Testis (tissue), 3 donors: ENCODE measurements around the gene COL6A1. TPM values are rescaled to one million over a fixed set of nuclear protein-coding genes. Genes with fewer than 3 reads are reported as not detected.

ENCODE experiments used
- DNase-seq: peaks from one replicate; pipeline ENCODE4 v3.0.0-alpha.2; 2019
- H3K27ac ChIP-seq, 2 donors: fragments of 200-600 bp; sonication (generic); one replicate each; pipeline ENCODE4 v1.5.1; 2019
- H3K27me3 ChIP-seq: fragments of 200-600 bp; sonication (generic); one replicate; pipeline ENCODE4 v1.5.1; 2019
- H3K36me3 ChIP-seq: fragments of 200-600 bp; sonication (generic); one replicate; pipeline ENCODE4 v1.5.1; 2017; ENCODE audit warnings: low read depth; ENCODE audit errors: missing control alignments
- H3K4me1 ChIP-seq: fragments of 200-600 bp; sonication (generic); one replicate; pipeline ENCODE4 v1.5.1; 2019
- H3K4me3 ChIP-seq, 2 donors: fragments of 200-600 bp; sonication (generic); one replicate each; pipeline ENCODE4 v1.5.1; 2017 to 2019
- H3K9me3 ChIP-seq: fragments of 200-600 bp; sonication (generic); one replicate; pipeline ENCODE4 v1.5.1; 2017
- CTCF ChIP-seq, 3 experiments: fragments of 450-650 bp in 2 of 3; fragments of 200-600 bp in 1 of 3; sonication (generic) in 1 of 3; IDR thresholded peaks; one replicate each; pipeline ENCODE4 v1.5.1; 2016 to 2019; ENCODE audit warnings: antibody characterized with exemption in 3 of 3, mild to moderate bottlenecking in 2 of 3, moderate library complexity in 1 of 3
- POLR2A ChIP-seq: fragments of 450-650 bp; IDR thresholded peaks from one replicate; pipeline ENCODE4 v1.6.1; 2017; ENCODE audit warnings: antibody characterized with exemption, mild to moderate bottlenecking, moderate library complexity
- WGBS, 2 donors: methylation state at CpG; one replicate each; pipeline ENCODE4 v1.1.5; 2018; 5-methylcytosine and 5-hydroxymethylcytosine counted together
- intact Hi-C: fragments of 100-400 bp; cut with DNase I; formaldehyde crosslinking; loops from one replicate; pipeline ENCODE4 v1.15.1; 2023; ENCODE audit warnings: low total_unique reads
- polyA plus RNA-seq: library from polyadenylated mRNA; stranded (reverse); fragments of 350-450 nt; fragmentation: Illumina TruSeq; extraction: RNeasy Lipid Tissue Mini Kit (QIAGEN cat#74804); gene quantifications from one replicate; pipeline ENCODE4 v1.2.3, GENCODE V29; 2014; ENCODE audit warnings: low read depth, low replicate concordance; ENCODE audit not compliant: insufficient read depth
- total RNA-seq, 2 donors: library from RNA; depleted of rRNA; stranded (reverse); fragments of >200 nt; gene quantifications; one replicate each; pipeline ENCODE4 v1.2.3, GENCODE V29; 2016

Gene COL6A1
- total and polyA plus RNA-seq, 3 donors from 2014 or later, result 166 to 197 (median 178) TPM

DNA sequence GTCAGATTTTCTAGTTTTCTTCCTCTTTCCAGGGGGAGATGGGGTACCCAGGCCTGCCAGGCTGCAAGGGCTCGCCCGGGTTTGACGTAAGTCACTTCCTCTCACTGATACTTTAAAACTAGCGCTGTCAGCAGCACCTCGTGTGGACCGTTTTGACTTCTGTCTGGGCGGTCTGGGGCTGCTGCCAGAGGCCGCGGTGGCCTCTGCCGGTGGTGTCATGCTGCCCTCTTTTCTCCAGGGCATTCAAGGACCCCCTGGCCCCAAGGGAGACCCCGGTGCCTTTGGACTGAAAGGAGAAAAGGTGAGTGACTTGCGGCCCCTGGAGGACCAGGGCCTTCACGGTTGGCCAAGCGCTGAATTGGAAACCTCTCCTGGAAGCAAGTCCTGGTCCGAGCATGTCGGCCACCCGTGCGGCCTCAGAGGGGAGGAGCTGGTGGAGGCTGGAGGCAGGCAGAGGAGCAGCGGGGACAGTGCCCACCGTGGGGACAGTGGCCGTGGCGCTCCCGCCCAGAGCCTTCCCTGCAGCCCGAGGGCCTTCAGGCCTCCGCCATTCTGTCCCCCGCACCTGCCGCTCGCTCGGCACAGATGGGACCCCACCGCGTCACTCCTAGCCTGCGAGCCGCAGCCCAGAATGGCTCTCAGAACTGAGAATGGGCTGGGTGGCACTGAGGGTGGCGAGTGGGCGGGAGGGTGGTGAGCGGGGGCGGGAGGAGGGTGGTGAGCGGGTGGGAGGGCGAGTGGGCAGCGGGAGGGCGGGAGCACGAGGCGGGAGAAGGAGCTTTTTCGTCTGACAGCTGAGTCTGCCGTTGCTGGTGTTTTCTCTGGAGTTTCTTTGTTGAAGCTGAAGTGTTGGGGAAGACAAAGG lies 9.4 kb downstream of the COL6A1 start:
- peak; percentile 10 for DNase-seq
- Histone ChIP-seq H3K27ac (no peak overlapping the region), H3K9me3 (no peaks in the 10 kb centered on the region), H3K4me1 (no peaks in the 10 kb centered on the region), H3K27me3 (no peaks in the 10 kb centered on the region), H3K36me3 (no peaks in the 10 kb centered on the region), H3K4me3 (no peak overlapping the region)
- TF ChIP-seq CTCF (IDR thresholded peaks at IDR 0.05), result no peak
- no peak for TF ChIP-seq POLR2A
- intact Hi-C loops, result no loop called here
- 86 to 90% methylated on average over 27 to 42 of the region's 45 CpGs for WGBS, 2 donors

GRCh38 chr21:45991606-45992300 lies 10.2 kb downstream of the COL6A1 start:
- TF ChIP-seq CTCF (IDR thresholded peaks at IDR 0.05), result no peak
- no peak for TF ChIP-seq POLR2A
- 84 to 94% methylated on average over 15 to 18 of the region's 18 CpGs for WGBS, 2 donors
- no peaks in the 10 kb centered on the region for H3K27me3 ChIP-seq
- H3K4me3 ChIP-seq, result no peak overlapping the region
- no peak overlapping the region for H3K27ac ChIP-seq
- intact Hi-C loops, result no loop called here
- H3K9me3 ChIP-seq, result no peaks in the 10 kb centered on the region
- DNase-seq, result no peak
- no peaks in the 10 kb centered on the region for H3K36me3 ChIP-seq
- H3K4me1 ChIP-seq, result no peaks in the 10 kb centered on the region

GRCh38 chr21:45992301-45993209 lies 11.0 kb downstream of the COL6A1 start:
- 72 to 89% methylated on average over 20 to 31 of the region's 32 CpGs for WGBS, 2 donors
- H3K27ac ChIP-seq, result no peak overlapping the region
- H3K4me1 ChIP-seq, result no peaks in the 10 kb centered on the region
- TF ChIP-seq CTCF (IDR thresholded peaks at IDR 0.05) (no peak), POLR2A (no peak)
- H3K27me3 ChIP-seq, result no peaks in the 10 kb centered on the region
- no peaks in the 10 kb centered on the region for H3K36me3 ChIP-seq
- DNase-seq, result peak; percentile 12
- no peaks in the 10 kb centered on the region for H3K9me3 ChIP-seq
- H3K4me3 ChIP-seq, result no peak overlapping the region
- intact Hi-C loops, result no loop called here

DNA sequence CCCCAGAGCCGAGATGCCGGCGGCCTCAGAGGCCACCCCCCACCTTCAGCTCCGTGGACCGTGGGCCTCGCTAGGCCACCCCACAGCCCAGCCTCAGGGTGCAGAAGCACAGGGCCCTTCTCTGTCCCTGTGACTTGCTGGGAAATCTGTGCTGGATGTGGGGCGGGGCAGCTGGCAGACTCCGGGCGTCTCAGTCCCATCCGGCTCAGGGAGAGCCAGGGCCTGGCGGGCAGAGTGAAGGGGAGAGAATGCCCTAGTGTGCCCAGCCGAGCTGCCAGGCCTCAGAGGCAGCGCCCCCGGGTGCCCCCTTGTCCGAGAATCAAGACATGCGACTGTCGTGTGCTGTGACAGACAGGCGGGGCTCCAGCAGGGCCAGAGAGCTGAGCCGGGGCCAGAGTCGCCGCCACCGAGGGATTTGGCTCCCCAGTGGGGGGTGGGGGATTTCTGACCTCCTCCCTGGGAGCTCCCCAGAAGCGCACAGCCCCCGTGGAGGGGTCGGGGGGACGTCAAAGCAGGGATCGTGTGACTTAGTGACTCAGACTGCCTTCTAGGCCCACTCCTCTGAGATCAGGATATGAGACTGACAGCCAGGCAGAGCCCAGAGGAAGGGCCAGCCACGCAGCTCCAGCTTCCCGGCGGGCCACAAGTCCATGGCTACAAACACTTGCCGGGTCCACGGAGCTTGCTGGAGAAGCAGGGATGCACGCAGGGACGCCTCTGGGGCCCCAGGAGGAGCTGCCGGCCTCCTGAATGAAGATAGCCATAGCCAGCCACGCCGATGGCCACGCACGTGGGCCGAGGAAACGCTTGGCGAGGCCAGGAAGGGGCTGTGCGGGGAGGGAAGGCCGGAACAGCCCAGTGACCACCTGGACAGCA lies 11.9 kb downstream of the COL6A1 start:
- TF ChIP-seq POLR2A (no peak), CTCF (IDR thresholded peaks at IDR 0.05) (no peak)
- no peaks in the 10 kb centered on the region for H3K36me3 ChIP-seq

More for the DNA sequence above, 11.9 kb downstream of the COL6A1 start:
- Histone ChIP-seq H3K4me3 (no peak overlapping the region), H3K9me3 (no peaks in the 10 kb centered on the region), H3K27me3 (no peaks in the 10 kb centered on the region), H3K27ac (no peak overlapping the region), H3K4me1 (no peaks in the 10 kb centered on the region)
- peak; percentile 13 for DNase-seq
- intact Hi-C loops, result no loop called here
- 87 to 94% methylated on average over 27 to 44 of the region's 44 CpGs for WGBS, 2 donors
